Measurements from ENCODE around the gene VN1R5. TPM values are rescaled to one million over a fixed set of nuclear protein-coding genes. Genes with fewer than 3 reads are reported as not detected.

Gene VN1R5
- total and polyA plus RNA-seq, 7 donors, result not detected

- no peaks in the 10 kb centered on the region for H3K4me1 ChIP-seq
- no peak for DNase-seq
- no peaks in the 10 kb centered on the region for H3K9me3 ChIP-seq
- TF ChIP-seq EP300 (IDR thresholded peaks at IDR 0.05) (no peak), POLR2AphosphoS5 (IDR thresholded peaks at IDR 0.05) (no peak), CTCF (IDR thresholded peaks at IDR 0.05) (no peak), POLR2A (IDR thresholded peaks at IDR 0.05) (no peak)
- no peak overlapping the region for H3K4me3 ChIP-seq
- 97% methylated on average over 17 of the region's 17 CpGs for WGBS, 2 donors
- H3K27me3 ChIP-seq, result no peaks in the 10 kb centered on the region
- no peak overlapping the region for H3K27ac ChIP-seq
- intact Hi-C loops (cut with DNase I), result no loop called here
- peaks cover 0 to 66% (median 20%) of the 10 kb centered on the region in 4 donors for H3K36me3 ChIP-seq
Measured at GRCh38 chr1:247301176-247301540, 45.3 kb downstream of the VN1R5 start.

GRCh38 chr1:247303216-247303615 lies 47.3 kb downstream of the VN1R5 start:
- WGBS, 2 donors, result 35 to 46% methylated on average over 5 of the region's 5 CpGs
- peaks cover 10 to 87% (median 28%) of the 10 kb centered on the region in 4 donors for H3K36me3 ChIP-seq
- no peak overlapping the region for H3K4me3 ChIP-seq
- no peak for TF ChIP-seq POLR2A (IDR thresholded peaks at IDR 0.05)
- TF ChIP-seq CTCF (IDR thresholded peaks at IDR 0.05), result no peak
- no peak for TF ChIP-seq POLR2AphosphoS5 (IDR thresholded peaks at IDR 0.05)
- TF ChIP-seq EP300 (IDR thresholded peaks at IDR 0.05), result no peak
- no peak for DNase-seq
- H3K4me1 ChIP-seq, result no peaks in the 10 kb centered on the region
- intact Hi-C loops (cut with DNase I), result no loop called here
- H3K27ac ChIP-seq, result no peak overlapping the region
- no peaks in the 10 kb centered on the region for H3K27me3 ChIP-seq
- no peaks in the 10 kb centered on the region for H3K9me3 ChIP-seq

- 96% methylated on average over 2 of the region's 2 CpGs for WGBS, 2 donors
- no peak for DNase-seq
- no peak overlapping the region for H3K27ac ChIP-seq
- H3K4me1 ChIP-seq, result no peaks in the 10 kb centered on the region
- H3K36me3 ChIP-seq, result peaks cover 13 to 95% (median 35%) of the 10 kb centered on the region in 4 donors
- no peaks in the 10 kb centered on the region for H3K27me3 ChIP-seq
- no peaks in the 10 kb centered on the region for H3K9me3 ChIP-seq
- intact Hi-C loops (cut with DNase I), result no loop called here
- H3K4me3 ChIP-seq, result no peak overlapping the region
- no peak for TF ChIP-seq POLR2AphosphoS5 (IDR thresholded peaks at IDR 0.05)
- no peak for TF ChIP-seq POLR2A (IDR thresholded peaks at IDR 0.05)
- no peak for TF ChIP-seq CTCF (IDR thresholded peaks at IDR 0.05)
- TF ChIP-seq EP300 (IDR thresholded peaks at IDR 0.05), result no peak
Measured at GRCh38 chr1:247304031-247304430, 48.2 kb downstream of the VN1R5 start.

Small RNA genes within 50 kb of the gene (small RNA-seq; reads per million reads assigned to genes)
- gene RF00019, result 0 reads per million in 3 donors

Other genes with a start within 250 kb of the VN1R5 start
- under 1 TPM in 1 of 4 donors, not detected in 3; 0.14 TPM for gene ZNF695, start 248.0 kb upstream of the VN1R5 start, total RNA-seq
- 1 to 10 TPM in 2 of 3 donors, under 1 TPM in 1; under 0.01 to 1.4 (median 1.2) TPM for gene ZNF695, start 248.0 kb upstream of the VN1R5 start, polyA plus RNA-seq
- gene ZNF670, start 177.3 kb upstream of the VN1R5 start, total RNA-seq, result 1 to 10 TPM; 3.0 to 6.7 (median 3.9) TPM
- gene ZNF670, start 177.3 kb upstream of the VN1R5 start, polyA plus RNA-seq, result 1 to 10 TPM; 2.1 to 3.5 (median 2.4) TPM
- gene ZNF669, start 151.7 kb upstream of the VN1R5 start, total RNA-seq, result 1 to 10 TPM; 4.2 to 5.8 (median 5.2) TPM
- gene ZNF669, start 151.7 kb upstream of the VN1R5 start, polyA plus RNA-seq, result 1 to 10 TPM; 3.6 to 5.1 (median 3.9) TPM
- 100 to 1,000 TPM in 2 of 4 donors, 10 to 100 TPM in 2; 43.2 to 122 (median 87.2) TPM for gene ZNF124, start 84.1 kb upstream of the VN1R5 start, total RNA-seq
- 1 to 10 TPM; 4.5 to 8.4 (median 8.3) TPM for gene ZNF124, start 84.1 kb upstream of the VN1R5 start, polyA plus RNA-seq
- 10 to 100 TPM; 31.6 to 70.7 (median 37.3) TPM for gene ZNF496, start 75.8 kb downstream of the VN1R5 start, total RNA-seq
- gene ZNF496, start 75.8 kb downstream of the VN1R5 start, polyA plus RNA-seq, result 10 to 100 TPM in 1 of 3 donors, 1 to 10 TPM in 2; 3.2 to 10.1 (median 4.8) TPM
- gene NLRP3, start 160.1 kb downstream of the VN1R5 start, total RNA-seq, result 1 to 10 TPM; 1.4 to 3.3 (median 3.0) TPM
- gene NLRP3, start 160.1 kb downstream of the VN1R5 start, polyA plus RNA-seq, result 1 to 10 TPM; 1.1 to 3.2 (median 1.8) TPM
- gene OR2B11, start 202.0 kb downstream of the VN1R5 start, total RNA-seq, result not detected
- gene OR2B11, start 202.0 kb downstream of the VN1R5 start, polyA plus RNA-seq, result under 1 TPM in 1 of 3 donors, not detected in 2; under 0.01 TPM